Mesenchymal stem cell (in vitro differentiated cells and primary cell): ENCODE results near the gene KIF17.

Experiments used
- DNase-seq: peaks from one replicate; pipeline ENCODE4 v3.0.0-alpha.2; 2013
- H2AFZ ChIP-seq: one replicate; pipeline ENCODE4 v1.6.1; 2013; ENCODE audit warnings: low read depth, mild to moderate bottlenecking, control low read depth, inconsistent platforms, low read length, moderate library complexity
- H2AK5ac ChIP-seq: 2 replicates; pipeline ENCODE4 v1.6.1; 2013; ENCODE audit warnings: low read length, moderate library complexity, mild to moderate bottlenecking, inconsistent platforms; ENCODE audit not compliant: severe bottlenecking
- H2BK120ac ChIP-seq: one replicate; pipeline ENCODE4 v1.6.1; 2013; ENCODE audit warnings: low read depth, mild to moderate bottlenecking, inconsistent platforms, low read length, moderate library complexity
- H2BK12ac ChIP-seq, 2 experiments: one replicate each; pipeline ENCODE4 v1.6.1; 2013; ENCODE audit warnings: inconsistent platforms in 2 of 2, low read length in 2 of 2, mild to moderate bottlenecking in 2 of 2, moderate library complexity in 2 of 2, control low read depth in 1 of 2
- H2BK15ac ChIP-seq: one replicate; pipeline ENCODE4 v1.6.1; 2013; ENCODE audit warnings: mild to moderate bottlenecking, low read depth, inconsistent platforms; ENCODE audit not compliant: poor library complexity, severe bottlenecking
- H2BK5ac ChIP-seq: 2 replicates; pipeline ENCODE4 v1.6.1; 2013; ENCODE audit warnings: low read depth, mild to moderate bottlenecking, low read length, control low read depth, inconsistent platforms; ENCODE audit not compliant: poor library complexity, severe bottlenecking
- H3K14ac ChIP-seq, 2 experiments: one replicate each; pipeline ENCODE4 v1.6.1; 2013; ENCODE audit warnings: inconsistent platforms in 2 of 2, low read length in 2 of 2, control low read depth in 1 of 2, mild to moderate bottlenecking in 1 of 2, moderate library complexity in 1 of 2
- H3K18ac ChIP-seq, 2 experiments: one replicate each; pipeline ENCODE4 v1.6.1; 2013; ENCODE audit warnings: inconsistent platforms in 2 of 2, low read length in 2 of 2, control low read depth in 1 of 2, low read depth in 1 of 2, mild to moderate bottlenecking in 1 of 2
- H3K23ac ChIP-seq, 2 experiments: one replicate each; pipeline ENCODE4 v1.6.1; 2013; ENCODE audit warnings: inconsistent platforms in 2 of 2, low read length in 2 of 2, mild to moderate bottlenecking in 2 of 2, moderate library complexity in 2 of 2, control low read depth in 1 of 2
- H3K27ac ChIP-seq: 2 replicates; pipeline ENCODE4 v1.5.1; 2013; ENCODE audit warnings: mild to moderate bottlenecking, moderate library complexity, low read length, control low read depth, inconsistent platforms; ENCODE audit not compliant: poor library complexity, severe bottlenecking
- H3K27me3 ChIP-seq, 2 experiments: 2 replicates each; pipeline versions ENCODE4 v1.6.1 to v1.7.0; 2013; ENCODE audit warnings: low read length in 2 of 2, mild to moderate bottlenecking in 2 of 2, moderate library complexity in 2 of 2, control low read depth in 1 of 2, inconsistent platforms in 1 of 2; ENCODE audit not compliant: control insufficient read depth in 1 of 2, insufficient read depth in 1 of 2
- H3K36me3 ChIP-seq, 2 experiments: 2 replicates each; pipeline versions ENCODE4 v1.6.1 to v1.7.0; 2013; ENCODE audit warnings: low read length in 2 of 2, control low read depth in 1 of 2, inconsistent platforms in 1 of 2, low read depth in 1 of 2, mild to moderate bottlenecking in 1 of 2; ENCODE audit not compliant: insufficient read depth in 2 of 2, control insufficient read depth in 1 of 2
- H3K4ac ChIP-seq, 2 experiments: one replicate each; pipeline ENCODE4 v1.6.1; 2013; ENCODE audit warnings: inconsistent platforms in 2 of 2, low read length in 2 of 2, mild to moderate bottlenecking in 2 of 2, moderate library complexity in 2 of 2, control low read depth in 1 of 2, low read depth in 1 of 2
- H3K4me1 ChIP-seq: 2 replicates; pipeline ENCODE4 v1.6.1; 2013; ENCODE audit warnings: low read depth, low read length, control low read depth; ENCODE audit not compliant: control insufficient read depth, insufficient read depth
- H3K4me2 ChIP-seq: 2 replicates; pipeline ENCODE4 v1.6.1; 2013; ENCODE audit warnings: low read length, mild to moderate bottlenecking, inconsistent platforms; ENCODE audit not compliant: poor library complexity, severe bottlenecking
- H3K4me3 ChIP-seq, 2 experiments: 2 replicates each; pipeline versions ENCODE4 v1.5.1 to v1.7.0; 2013; ENCODE audit warnings: low read length in 2 of 2, mild to moderate bottlenecking in 2 of 2, control low read depth in 1 of 2, low read depth in 1 of 2; ENCODE audit not compliant: insufficient read depth in 1 of 2
- H3K79me1 ChIP-seq: replicated peaks from 2 replicates; pipeline ENCODE4 v1.6.1; 2013; ENCODE audit warnings: mild to moderate bottlenecking, control low read depth, low read length, inconsistent platforms; ENCODE audit not compliant: poor library complexity, severe bottlenecking
- H3K9ac ChIP-seq: 2 replicates; pipeline ENCODE4 v1.7.0; 2013; ENCODE audit warnings: mild to moderate bottlenecking, low read length, moderate library complexity
- H3K9me3 ChIP-seq: 2 replicates; pipeline ENCODE4 v1.7.0; 2013; ENCODE audit warnings: mild to moderate bottlenecking, low read length; ENCODE audit not compliant: control insufficient read depth
- H4K8ac ChIP-seq: one replicate; pipeline ENCODE4 v1.6.1; 2013; ENCODE audit warnings: inconsistent platforms, mild to moderate bottlenecking, low read length, moderate library complexity
- H4K91ac ChIP-seq: one replicate; pipeline ENCODE4 v1.6.1; 2013; ENCODE audit warnings: mild to moderate bottlenecking, low read length, inconsistent platforms
- WGBS: methylation state at CpG from one replicate; pipeline ENCODE4 v1.1.7; 2013; ENCODE audit warnings: mixed read lengths; 5-methylcytosine and 5-hydroxymethylcytosine counted together

KIF17 gene

GRCh38 chr1:20701847-20702246 is 16.0 kb downstream of the KIF17 start:
- no peak for DNase-seq

GRCh38 chr1:20701446-20701845 is 16.4 kb downstream of the KIF17 start:
- Histone ChIP-seq H3K14ac (no peak overlapping the region), H3K27ac (no peak overlapping the region), H3K4me2 (no peak overlapping the region), H3K9me3 (no peaks in the 10 kb centered on the region), H3K4me3 (no peak overlapping the region), H4K8ac (no peak overlapping the region), H2AFZ (no peak overlapping the region), H4K91ac (no peak overlapping the region), H3K18ac (no peak overlapping the region), H3K27me3 (peaks cover 0 to 6% of the 10 kb centered on the region in 2 experiments), H3K23ac (no peak overlapping the region), H2BK120ac (no peak overlapping the region), H3K4ac (no peak overlapping the region), H3K79me1 (peaks cover 2% of the 10 kb centered on the region), H3K4me1 (peaks cover 22% of the 10 kb centered on the region), H3K36me3 (peaks cover 0 to 12% of the 10 kb centered on the region in 2 experiments), H2BK12ac (peak overlapping the region in 1 of 2 experiments; percentile 1), H3K9ac (no peak overlapping the region), H2BK15ac (no peak overlapping the region), H2BK5ac (no peak overlapping the region), H2AK5ac (no peak overlapping the region)
- WGBS, result 94% methylated on average over 9 of the region's 9 CpGs
- no peak for DNase-seq

More at GRCh38 chr1:20701847-20702246, 16.0 kb downstream of the KIF17 start:
- Histone ChIP-seq H3K4me1 (peaks cover 22% of the 10 kb centered on the region), H3K14ac (no peak overlapping the region), H3K36me3 (peaks cover 0 to 12% of the 10 kb centered on the region in 2 experiments), H3K27ac (no peak overlapping the region), H2AFZ (no peak overlapping the region), H2AK5ac (no peak overlapping the region), H3K9me3 (no peaks in the 10 kb centered on the region), H3K18ac (no peak overlapping the region), H2BK120ac (no peak overlapping the region), H3K9ac (no peak overlapping the region), H3K4me3 (no peak overlapping the region), H2BK5ac (no peak overlapping the region), H3K27me3 (peaks cover 0 to 6% of the 10 kb centered on the region in 2 experiments), H3K79me1 (peaks cover 2% of the 10 kb centered on the region), H3K4ac (no peak overlapping the region), H3K23ac (no peak overlapping the region), H3K4me2 (no peak overlapping the region), H2BK15ac (no peak overlapping the region), H4K8ac (peak overlapping the region; percentile 29), H2BK12ac (no peak overlapping the region), H4K91ac (no peak overlapping the region)
- WGBS, result 85% methylated on average over 4 of the region's 5 CpGs

- no peak overlapping the region for H3K18ac ChIP-seq
- H3K27me3 ChIP-seq, result peaks cover 0 to 6% of the 10 kb centered on the region in 2 experiments
- H3K9ac ChIP-seq, result no peak overlapping the region
- peak overlapping the region in 1 of 2 experiments; percentile 10 for H3K4ac ChIP-seq
- peak; percentile 29 for DNase-seq
- peaks cover 25% of the 10 kb centered on the region for H3K4me1 ChIP-seq
- no peak overlapping the region for H3K4me3 ChIP-seq
- no peak overlapping the region for H3K23ac ChIP-seq
- H3K27ac ChIP-seq, result no peak overlapping the region
- H2BK120ac ChIP-seq, result no peak overlapping the region
- no peak overlapping the region for H3K14ac ChIP-seq
- peaks cover 2% of the 10 kb centered on the region for H3K79me1 ChIP-seq
- peak overlapping the region in 1 of 2 experiments; percentile 20 for H2BK12ac ChIP-seq
- peak overlapping the region; percentile 62 for H2AK5ac ChIP-seq
- H4K91ac ChIP-seq, result no peak overlapping the region
- no peak overlapping the region for H4K8ac ChIP-seq
- no peak overlapping the region for H2AFZ ChIP-seq
- H2BK5ac ChIP-seq, result no peak overlapping the region
- WGBS, result 67% methylated on average over 17 of the region's 17 CpGs
- no peak overlapping the region for H2BK15ac ChIP-seq
- H3K4me2 ChIP-seq, result no peak overlapping the region
- no peaks in the 10 kb centered on the region for H3K9me3 ChIP-seq
- H3K36me3 ChIP-seq, result peaks cover 0 to 12% of the 10 kb centered on the region in 2 experiments
Observed at GRCh38 chr1:20700636-20701215, 17.1 kb downstream of the KIF17 start.

- H3K4ac ChIP-seq, result no peak overlapping the region
- WGBS, result 93% methylated on average over 8 of the region's 9 CpGs
- H3K36me3 ChIP-seq, result peaks cover 0 to 8% of the 10 kb centered on the region in 2 experiments
- H3K23ac ChIP-seq, result no peak overlapping the region
- no peak overlapping the region for H3K27ac ChIP-seq
- peak overlapping the region in 1 of 2 experiments; percentile 80 for H2BK12ac ChIP-seq
- no peak overlapping the region for H2AFZ ChIP-seq
- no peaks in the 10 kb centered on the region for H3K9me3 ChIP-seq
- no peak overlapping the region for H2BK120ac ChIP-seq
- no peak overlapping the region for H3K4me3 ChIP-seq
- H3K4me2 ChIP-seq, result no peak overlapping the region
- peaks cover 29% of the 10 kb centered on the region for H3K4me1 ChIP-seq
- H3K27me3 ChIP-seq, result peaks cover 0 to 6% of the 10 kb centered on the region in 2 experiments
- peak overlapping the region in 1 of 2 experiments; percentile 6 for H3K18ac ChIP-seq
- H3K9ac ChIP-seq, result no peak overlapping the region
- no peak for DNase-seq
- peak overlapping the region; percentile 3 for H4K8ac ChIP-seq
- H2BK15ac ChIP-seq, result no peak overlapping the region
- H3K79me1 ChIP-seq, result peaks cover 2% of the 10 kb centered on the region
- H2AK5ac ChIP-seq, result no peak overlapping the region
- H4K91ac ChIP-seq, result peak overlapping the region; percentile 55
- peak overlapping the region in 1 of 2 experiments; percentile 29 for H3K14ac ChIP-seq
- H2BK5ac ChIP-seq, result no peak overlapping the region
Observed at GRCh38 chr1:20699558-20699957, 18.2 kb downstream of the KIF17 start.
